Activated T-helper 9 cell treated with anti-CD3 and anti-CD28 coated beads, Interleukin-2, amount 50 U/mL, for 16 hours (primary cell): ENCODE measurements around the gene IFT20.
"Not testable (repeated sequence)": the region's sequence is repeated elsewhere in the genome, so short reads cannot be mapped to it uniquely, and the experiment has no call there.

ENCODE experiments used
- DNase-seq: peaks from one replicate; pipeline ENCODE4 v3.0.0-alpha.2; 2020; ENCODE audit warnings: low read depth

Gene IFT20

GRCh38 chr17:28363776-28364650, 28.7 kb upstream of the IFT20 start:
- DNase-seq: no peak

GRCh38 chr17:28363186-28363585, 27.9 kb upstream of the IFT20 start:
- DNase-seq: no peak

- DNase-seq: no peak
These were observed 22.6 kb upstream of the IFT20 start for GRCh38 chr17:28357901-28358197.

- DNase-seq: peak; percentile 95
These were observed 22.0 kb upstream of the IFT20 start, which contains the start of gene POLDIP2 for GRCh38 chr17:28357061-28357900. Gene POLDIP2, minus strand, starts transcription at chr17:28357527. Its CDS starts 79 bp downstream, at chr17:28357448.

- no peak for DNase-seq
These were observed 15.0 kb upstream of the IFT20 start for GRCh38 chr17:28350271-28350670.

GRCh38 chr17:28348979-28349378, 13.7 kb upstream of the IFT20 start:
- no peak for DNase-seq

GRCh38 chr17:28347261-28347891, 12.1 kb upstream of the IFT20 start:
- no peak for DNase-seq

- DNase-seq: no peak
These were observed 11.5 kb upstream of the IFT20 start for GRCh38 chr17:28346746-28347246.

- no peak for DNase-seq
These were observed 10.9 kb upstream of the IFT20 start for GRCh38 chr17:28346199-28346580.

GRCh38 chr17:28345419-28346198, 10.3 kb upstream of the IFT20 start:
- DNase-seq: no peak

- DNase-seq: no peak
These were observed 9.2 kb upstream of the IFT20 start for GRCh38 chr17:28344435-28344901.

- DNase-seq: no peak
These were observed 8.7 kb upstream of the IFT20 start for GRCh38 chr17:28344011-28344410.

- DNase-seq: no peak
These were observed 8.2 kb upstream of the IFT20 start for GRCh38 chr17:28343491-28343932.

- no peak for DNase-seq
These were observed 7.0 kb upstream of the IFT20 start for GRCh38 chr17:28342313-28342712.

GRCh38 chr17:28341516-28341915, 6.2 kb upstream of the IFT20 start:
- no peak for DNase-seq

- no peak for DNase-seq
These were observed 5.1 kb upstream of the IFT20 start for GRCh38 chr17:28340374-28340773.

- no peak for DNase-seq
These were observed 4.2 kb upstream of the IFT20 start for GRCh38 chr17:28339431-28339830.

- DNase-seq: not testable (repeated sequence)
These were observed 3.5 kb upstream of the IFT20 start for GRCh38 chr17:28338769-28339212.

GRCh38 chr17:28338056-28338768, 2.9 kb upstream of the IFT20 start:
- no peak for DNase-seq

GRCh38 chr17:28335959-28336871, 943 bp upstream of the IFT20 start:
- DNase-seq: peak; percentile 12
